DMS 273 treated with DMSO at 0.1 percent for 48 hours (cell line): ENCODE data around the gene DRP2.
"Not testable (repeated sequence)": the region's sequence is repeated elsewhere in the genome, so short reads cannot be mapped to it uniquely, and the experiment has no call there.

Experiments used
- DNase-seq: peaks from one replicate; lab custom pipeline; 2025; lab: John Stamatoyannopoulos, UW

DRP2 gene

DNA sequence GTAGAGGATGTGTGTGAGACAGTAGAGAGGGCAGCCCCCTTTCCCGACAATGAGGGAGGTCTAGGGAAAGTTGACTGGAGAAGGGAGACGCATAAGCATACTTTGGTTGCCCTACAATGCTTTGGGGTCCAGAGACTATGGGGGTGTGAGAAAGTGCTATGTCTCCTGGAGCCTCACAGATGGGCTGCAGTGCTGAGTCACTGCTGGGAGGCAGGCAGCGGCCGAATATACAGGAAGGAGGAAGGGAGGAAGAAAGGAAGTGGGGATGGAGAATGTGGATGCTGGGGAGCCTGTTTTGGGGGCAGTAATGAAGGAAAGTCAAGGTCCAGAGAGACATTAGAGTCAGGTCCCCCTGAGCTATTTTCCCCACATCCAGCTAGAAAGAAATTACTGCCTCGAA, 12.7 kb downstream of the DRP2 start:
- DNase-seq = no peak

DNA sequence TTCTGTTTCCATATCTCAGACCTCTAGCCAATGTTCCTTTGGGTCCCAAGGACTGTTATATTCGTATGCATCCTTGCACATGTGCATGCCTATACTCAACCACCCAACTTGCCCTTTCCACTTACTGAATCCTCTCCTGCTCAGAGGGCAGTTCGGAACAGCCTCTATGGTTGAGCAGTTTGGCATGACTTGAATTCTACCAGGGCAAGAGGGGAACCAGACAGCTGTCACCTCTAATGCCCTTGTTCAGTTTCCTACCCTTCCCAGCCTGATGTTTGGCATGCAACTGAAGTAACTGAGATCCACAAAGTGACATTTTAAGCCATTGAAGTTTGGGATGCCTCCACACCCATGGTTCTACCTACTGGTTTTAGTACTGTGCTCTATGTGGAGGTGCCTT, 17.5 kb downstream of the DRP2 start:
- DNase-seq = no peak

DNA sequence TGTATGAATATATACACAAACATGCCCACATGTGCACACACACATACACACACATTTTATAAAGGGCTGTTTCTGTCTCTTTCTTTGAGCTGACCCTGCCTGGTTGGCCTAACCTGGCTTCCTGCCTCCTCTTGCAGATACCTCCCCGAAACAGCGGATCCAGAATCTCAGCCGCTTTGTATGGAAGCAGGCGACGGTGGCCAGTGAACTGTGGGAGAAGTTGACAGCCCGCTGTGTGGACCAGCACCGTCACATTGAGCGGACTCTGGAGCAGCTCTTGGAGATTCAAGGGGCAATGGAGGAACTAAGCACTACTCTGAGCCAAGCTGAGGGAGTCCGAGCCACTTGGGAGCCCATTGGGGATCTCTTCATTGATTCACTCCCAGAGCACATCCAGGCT, 21.9 kb downstream of the DRP2 start:
- DNase-seq = no peak

DNA sequence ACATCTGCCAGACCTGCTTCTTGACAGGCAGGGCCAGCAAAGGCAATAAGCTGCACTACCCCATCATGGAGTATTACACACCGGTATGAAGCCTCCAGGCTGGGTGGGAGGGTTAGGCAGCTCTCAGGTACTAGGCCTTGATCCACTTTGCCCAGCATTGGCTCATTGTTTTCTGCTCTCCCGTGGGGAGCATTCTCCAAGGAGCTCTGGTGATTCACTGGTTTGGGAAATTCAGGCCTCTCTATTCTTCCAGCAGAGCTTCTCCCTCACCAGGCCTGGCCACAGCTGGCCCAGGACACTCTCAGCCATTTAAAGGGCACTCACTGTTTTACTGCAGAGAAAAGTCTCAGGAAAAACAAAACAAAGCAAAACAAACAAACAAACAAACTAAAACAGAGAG, 33.0 kb downstream of the DRP2 start:
- no peak for DNase-seq

DNA sequence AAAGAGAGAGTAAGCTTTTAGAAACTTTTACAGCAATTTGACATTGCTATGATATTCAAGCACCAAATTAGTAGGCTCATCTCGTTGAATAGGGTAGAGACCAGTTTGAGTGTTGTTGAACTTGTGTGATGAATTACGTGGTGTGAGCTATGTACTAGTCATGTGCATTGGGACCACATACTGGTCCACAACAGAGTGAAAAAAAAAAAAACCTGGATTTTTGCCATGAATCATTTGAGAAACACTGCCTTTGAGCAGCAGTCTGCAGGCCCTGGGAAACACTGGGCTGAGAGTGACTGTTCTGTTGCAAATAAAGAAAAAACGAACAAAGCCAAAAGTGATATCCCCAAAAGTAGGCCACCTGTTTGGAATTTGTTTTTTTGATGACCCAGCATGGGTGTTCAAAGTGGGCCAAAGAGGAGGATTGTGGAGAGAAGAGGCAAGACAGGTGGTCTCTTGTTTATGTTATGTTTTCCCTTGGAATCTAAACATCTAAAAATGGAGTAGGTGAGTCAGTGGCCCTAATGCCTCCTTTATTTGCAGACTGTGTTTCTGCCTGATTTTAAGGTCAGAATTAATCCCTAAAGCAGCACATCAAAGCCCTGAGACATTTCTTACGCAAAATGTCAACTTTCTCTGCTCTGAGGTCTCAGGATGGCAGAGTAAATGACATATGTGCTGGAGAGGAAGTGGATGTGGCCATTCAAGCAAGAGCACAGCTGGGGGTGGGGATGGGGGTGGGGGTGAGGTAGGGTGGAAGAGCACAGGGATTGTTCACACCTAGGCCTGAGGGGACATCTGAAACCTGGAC, 38.1 kb downstream of the DRP2 start:
- DNase-seq = no peak

DNA sequence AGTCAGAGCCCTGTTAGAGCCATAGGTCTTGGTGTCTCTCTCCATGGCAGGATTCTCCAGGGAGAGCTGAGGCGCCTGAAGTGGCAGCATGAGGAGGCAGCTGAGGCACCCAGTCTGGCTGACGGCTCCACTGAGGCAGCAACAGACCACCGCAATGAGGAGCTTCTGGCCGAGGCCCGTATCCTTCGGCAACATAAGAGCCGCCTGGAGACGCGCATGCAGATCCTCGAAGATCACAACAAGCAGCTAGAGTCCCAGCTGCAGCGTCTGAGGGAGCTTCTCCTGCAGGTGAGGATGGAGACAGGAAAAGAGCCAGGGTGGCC, 38.6 kb downstream of the DRP2 start:
- DNase-seq = no peak

DNA sequence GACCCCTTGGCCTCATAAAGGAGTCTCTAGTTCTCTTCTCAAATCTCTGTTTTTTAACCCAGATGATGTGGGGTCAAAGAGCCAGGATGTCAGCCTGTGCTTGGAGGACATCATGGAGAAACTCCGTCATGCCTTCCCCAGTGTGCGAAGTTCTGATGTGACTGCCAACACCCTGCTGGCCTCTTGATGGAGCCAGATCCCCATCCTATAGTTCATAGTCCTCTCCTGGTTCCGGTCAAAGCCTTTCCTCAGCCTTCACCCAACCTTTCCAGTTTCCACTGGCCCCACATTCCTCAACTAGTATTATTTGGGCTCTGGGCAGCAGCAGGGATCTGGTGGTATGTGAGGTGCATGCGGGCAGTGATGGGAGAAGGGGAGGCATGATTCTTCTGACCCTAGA, 40.8 kb downstream of the DRP2 start:
- no peak for DNase-seq

DNA sequence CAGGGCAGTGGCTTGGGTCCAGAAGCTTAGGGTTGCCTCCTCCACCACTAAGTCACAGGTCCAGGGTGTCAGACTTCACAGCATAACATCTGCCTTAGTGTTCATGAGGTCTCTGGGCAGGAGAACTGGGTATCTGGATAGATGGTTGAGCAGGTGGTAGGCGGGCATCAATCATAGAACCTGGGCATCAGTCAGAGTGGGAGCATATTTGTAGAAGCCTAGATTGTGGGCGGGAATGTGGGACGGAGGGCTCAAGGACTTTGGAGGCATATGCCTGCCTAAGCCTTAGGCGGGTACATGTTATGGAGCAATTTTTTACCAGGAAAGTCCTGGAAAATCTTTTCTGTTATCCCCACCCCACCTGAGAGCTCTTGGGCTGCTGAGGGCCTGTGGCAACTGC, 43.0 kb downstream of the DRP2 start:
- DNase-seq = no peak

DNA sequence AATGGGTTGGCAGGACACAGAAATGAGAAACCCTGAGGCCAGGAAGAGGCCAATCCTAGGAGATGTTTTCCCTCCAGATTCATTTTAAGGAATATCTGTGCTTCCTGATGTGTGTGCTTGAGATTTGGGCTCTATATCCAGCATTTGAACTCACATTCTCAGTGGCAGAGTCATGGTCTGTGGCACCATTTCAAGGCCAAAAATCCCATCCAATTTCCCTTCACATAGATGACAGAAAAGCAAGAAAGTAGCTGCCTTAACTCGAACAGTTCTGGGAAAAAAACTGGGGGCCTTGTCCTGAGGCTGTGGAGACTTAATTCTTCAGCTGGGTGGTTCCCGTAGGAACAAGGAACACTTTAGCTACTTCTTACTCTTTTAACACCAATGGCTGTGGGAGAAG, 44.2 kb downstream of the DRP2 start:
- DNase-seq = no peak

DNA sequence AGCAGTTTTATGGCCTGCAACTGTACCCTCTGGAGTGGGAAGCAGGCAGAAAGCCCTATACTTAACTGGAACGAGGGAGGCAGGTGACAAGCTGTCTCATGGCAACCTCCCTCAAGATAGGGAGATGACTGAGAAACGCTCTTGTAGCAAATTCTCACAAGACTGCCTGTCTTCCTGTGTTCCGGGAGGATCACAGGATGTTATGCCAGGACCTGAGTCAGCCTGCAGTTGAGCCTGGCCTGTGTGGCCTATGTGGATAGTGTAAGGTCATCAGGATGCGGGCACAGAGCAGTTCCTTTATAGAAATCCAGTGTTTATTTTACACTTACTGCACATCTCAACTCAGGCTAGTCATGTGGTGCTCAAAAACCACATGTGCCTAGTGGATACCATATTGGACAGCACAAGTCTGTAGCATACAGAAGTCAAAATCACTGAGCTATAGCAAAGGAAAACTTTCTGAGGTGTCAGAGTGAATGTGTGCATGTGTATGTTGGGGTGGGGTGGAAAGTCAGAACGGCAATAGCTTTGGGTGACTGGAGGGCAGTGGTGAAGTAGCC, 46.4 kb downstream of the DRP2 start:
- DNase-seq = no peak

DNA sequence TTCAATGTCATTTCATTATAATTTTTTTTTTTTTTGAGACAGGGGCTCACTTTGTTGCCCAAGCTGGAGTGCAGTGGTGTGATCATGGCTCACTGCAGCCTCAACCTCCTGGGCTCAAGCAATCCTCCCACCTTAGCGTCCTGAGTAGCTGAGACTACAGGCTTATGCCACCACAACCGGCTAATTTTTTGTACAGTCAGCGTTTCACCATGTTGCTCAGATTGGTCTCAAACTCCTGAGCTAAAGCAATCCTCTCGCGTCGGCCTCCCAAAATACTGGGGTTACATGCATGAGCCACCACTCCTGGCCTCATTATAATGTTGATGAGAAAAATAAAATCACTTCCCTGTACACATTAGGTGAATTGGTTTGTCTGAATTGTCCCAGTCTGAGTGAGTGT, 54.6 kb downstream of the DRP2 start:
- no peak for DNase-seq

DNA sequence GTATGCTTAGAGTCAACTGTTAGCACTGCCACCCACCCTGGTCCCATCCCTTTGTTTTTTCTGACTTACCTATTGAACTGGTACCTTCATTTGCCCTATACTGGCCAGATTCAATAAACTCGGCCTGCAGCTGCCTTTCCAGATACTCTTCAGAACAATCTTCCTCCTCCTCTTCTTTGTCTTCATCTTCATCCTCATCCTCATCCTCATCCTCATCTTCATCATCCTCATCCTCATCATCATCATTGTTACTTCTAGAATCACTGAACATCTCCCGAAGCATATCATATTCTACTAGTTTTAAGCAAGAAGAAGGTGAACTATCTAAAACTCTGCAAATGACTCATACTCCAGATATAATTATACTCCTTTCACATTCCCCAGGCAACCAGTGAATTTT, 56.7 kb downstream of the DRP2 start:
- no peak for DNase-seq

DNA sequence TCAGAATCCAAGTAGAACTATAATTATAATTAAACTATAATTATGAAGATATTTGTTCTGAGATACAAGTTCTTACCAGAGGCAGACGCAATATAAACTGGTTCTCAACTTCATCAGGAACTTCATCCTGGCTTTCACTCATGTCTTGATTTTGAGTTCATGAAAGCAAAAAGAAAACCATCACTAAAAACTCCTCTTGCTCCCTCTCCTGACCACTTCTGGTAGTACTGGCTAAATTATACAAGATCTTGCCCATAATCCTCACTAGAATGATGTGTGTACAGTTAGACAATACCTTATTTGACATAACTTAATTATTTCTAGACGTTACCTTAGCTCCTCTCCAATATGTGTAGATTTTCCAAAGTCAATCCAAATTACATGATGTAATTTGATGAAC, 67.8 kb downstream of the DRP2 start:
- DNase-seq = peak; percentile 25

DNA sequence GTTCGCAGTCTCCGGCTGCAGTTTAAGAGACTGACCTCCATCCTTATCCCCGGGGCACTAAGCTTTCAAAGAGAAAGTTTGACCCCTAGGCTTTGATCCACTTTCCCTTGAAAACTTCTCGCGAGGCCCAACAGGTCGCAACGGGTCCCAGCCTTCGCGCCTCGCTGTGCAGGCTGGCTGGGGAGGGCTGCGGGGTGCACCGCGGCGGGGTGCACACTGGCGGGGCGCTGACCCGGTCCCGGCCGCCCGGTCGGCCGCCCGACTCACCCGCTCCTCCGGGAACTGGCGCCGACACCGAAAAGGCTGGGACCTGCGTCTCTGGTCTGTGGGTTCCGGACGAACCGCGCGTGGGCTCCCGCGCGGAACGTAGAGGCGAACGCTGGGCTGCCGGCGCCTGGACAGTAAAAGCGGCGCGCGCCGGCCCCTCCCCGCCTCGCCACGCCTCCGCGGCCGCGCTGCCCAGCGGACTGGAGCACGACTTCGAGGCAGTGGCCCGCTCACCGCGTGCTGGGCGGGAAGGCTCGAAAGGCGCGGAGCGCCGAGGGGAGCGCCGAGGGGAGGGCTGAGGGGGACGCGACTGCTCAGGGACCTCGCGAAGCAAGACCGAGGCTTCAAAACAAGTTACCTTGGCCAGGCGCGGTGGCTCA, 71.5 kb downstream of the DRP2 start, which contains the start of gene TAF7L:
Gene TAF7L, minus strand, starts transcription at position 378 of the 647 bp plus-strand sequence. CDS start 3,791 bp downstream, outside the sequence.
- no peak for DNase-seq

DNA sequence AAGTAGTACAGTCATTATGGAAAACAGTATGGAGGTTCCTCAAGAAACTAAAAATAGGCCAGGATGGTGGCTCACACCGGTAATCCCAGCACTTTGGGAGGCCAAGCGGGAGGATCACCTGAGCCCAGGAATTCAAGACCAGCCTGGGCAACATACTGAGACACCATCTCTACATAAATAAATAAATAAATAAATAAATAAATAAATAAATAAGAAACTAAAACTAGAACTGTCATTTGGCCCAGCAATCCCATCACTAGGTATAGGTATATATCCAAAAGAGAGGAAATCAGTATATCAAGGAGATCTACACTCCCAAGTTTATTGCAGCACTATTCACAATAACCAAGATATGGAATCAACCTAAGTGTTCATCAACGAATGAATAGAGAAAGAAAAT, 76.0 kb downstream of the DRP2 start:
- DNase-seq = not testable (repeated sequence)

DNA sequence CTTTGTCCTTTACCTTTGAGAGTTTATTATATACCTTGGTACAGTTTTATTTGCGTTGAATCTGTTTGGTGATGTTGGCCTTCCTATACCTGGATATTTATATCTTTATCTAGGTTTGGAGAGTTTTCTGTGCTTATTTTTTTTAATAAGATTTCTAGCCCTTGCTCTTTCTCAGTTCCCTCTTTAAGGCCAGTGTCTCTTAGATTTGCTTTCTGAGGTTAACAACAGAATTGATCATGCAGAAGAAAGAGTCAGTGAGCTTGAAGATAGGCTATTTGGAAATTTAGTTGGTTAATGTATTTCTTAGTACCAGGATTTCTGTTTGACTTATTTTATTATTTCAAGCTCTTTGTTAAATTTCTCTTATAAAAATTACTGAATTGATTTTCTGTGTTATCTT, 84.2 kb downstream of the DRP2 start:
- DNase-seq = no peak
